IMR-90 (cell line): ENCODE measurements around the gene ETV6. TPM values are rescaled to one million over a fixed set of nuclear protein-coding genes. Genes with fewer than 3 reads are reported as not detected.

Source experiments
- ATAC-seq: fragments of 200-7000 bp; cut with Tn5 transposase; 2 replicates; pipeline ENCODE4 v1.9.1; 2020; ENCODE audit warnings: low read depth, mild to moderate bottlenecking, moderate library complexity
- BruUV-seq: library from RNA; stranded (reverse); fragments of 400-500 nt; replicated peaks from 2 replicates; lab custom pipeline; 2021; lab: Mats Ljungman, UMichigan
- CTCF ChIA-PET: fragments of 300-600 bp; formaldehyde crosslinking; extraction: SDS; loops from one replicate; lab custom pipeline; 2021; ENCODE audit warnings: antibody characterized with exemption; lab: Yijun Ruan, JAX
- POLR2A ChIA-PET: fragments of 300-600 bp; sonication (Branson Sonifier 250); formaldehyde crosslinking; loops from one replicate; lab custom pipeline; 2022; ENCODE audit warnings: antibody characterized with exemption; ENCODE audit not compliant: unreplicated experiment; lab: Charles Lee
- DNase-seq: peaks from one replicate; pipeline ENCODE4 v3.0.0; 2013
- H2AFZ ChIP-seq: replicated peaks from 2 replicates; pipeline ENCODE3; 2013; ENCODE audit warnings: low read length, mild to moderate bottlenecking; ENCODE audit not compliant: poor library complexity
- H2AK5ac ChIP-seq: 2 replicates; pipeline ENCODE4 v1.6.1; 2013; ENCODE audit warnings: low read depth, low read length, inconsistent platforms
- H2AK9ac ChIP-seq: replicated peaks from 2 replicates; pipeline ENCODE3; 2013; ENCODE audit warnings: mild to moderate bottlenecking, low read depth, low read length, moderate library complexity; ENCODE audit not compliant: poor library complexity
- H2BK120ac ChIP-seq: 2 replicates; pipeline ENCODE4 v1.6.1; 2013; ENCODE audit warnings: low read depth, low read length, inconsistent platforms
- H2BK15ac ChIP-seq: 3 replicates; pipeline ENCODE4 v1.6.1; 2013; ENCODE audit warnings: low read depth, low read length, inconsistent platforms
- H2BK20ac ChIP-seq: 2 replicates; pipeline ENCODE4 v1.6.1; 2013; ENCODE audit warnings: low read depth, mild to moderate bottlenecking, inconsistent platforms, low read length, moderate library complexity
- H2BK5ac ChIP-seq: 2 replicates; pipeline ENCODE4 v1.6.1; 2013; ENCODE audit warnings: mild to moderate bottlenecking, low read depth, low read length, inconsistent platforms; ENCODE audit not compliant: poor library complexity, severe bottlenecking
- H3K14ac ChIP-seq: replicated peaks from 2 replicates; pipeline ENCODE4 v1.6.1; 2013; ENCODE audit warnings: low read depth, low read length, inconsistent platforms
- H3K18ac ChIP-seq: 2 replicates; pipeline ENCODE4 v1.6.1; 2013; ENCODE audit warnings: low read depth, low read length, control low read depth
- H3K23ac ChIP-seq: 2 replicates; pipeline ENCODE4 v1.6.1; 2013; ENCODE audit warnings: low read depth, low read length, inconsistent platforms
- H3K27ac ChIP-seq: 2 replicates; pipeline ENCODE4 v1.5.1; 2013; ENCODE audit warnings: mild to moderate bottlenecking, control low read depth, low read length; ENCODE audit not compliant: insufficient read depth
- H3K27me3 ChIP-seq: 2 replicates; pipeline ENCODE4 v1.6.1; 2013; ENCODE audit warnings: low read length; ENCODE audit not compliant: control insufficient read depth, insufficient read depth
- H3K36me3 ChIP-seq: 2 replicates; pipeline ENCODE4 v1.6.1; 2013; ENCODE audit warnings: low read length, mixed read lengths; ENCODE audit not compliant: control insufficient read depth, insufficient read depth
- H3K4ac ChIP-seq: 2 replicates; pipeline ENCODE4 v1.6.1; 2013; ENCODE audit warnings: low read depth, low read length, inconsistent platforms
- H3K4me1 ChIP-seq: 2 replicates; pipeline ENCODE4 v1.6.1; 2013; ENCODE audit warnings: low read length, mixed read lengths; ENCODE audit not compliant: control insufficient read depth, insufficient read depth
- H3K4me2 ChIP-seq: 2 replicates; pipeline ENCODE4 v1.6.1; 2013; ENCODE audit warnings: low read depth, mild to moderate bottlenecking, control low read depth, low read length, moderate library complexity
- H3K4me3 ChIP-seq: 2 replicates; pipeline ENCODE4 v1.5.1; 2013; ENCODE audit warnings: low read depth, mild to moderate bottlenecking, control low read depth, low read length, moderate library complexity; ENCODE audit not compliant: insufficient read depth
- H3K56ac ChIP-seq: 2 replicates; pipeline ENCODE4 v1.6.1; 2013; ENCODE audit warnings: low read length, inconsistent platforms; ENCODE audit not compliant: insufficient read depth; ENCODE audit errors: extremely low read depth
- H3K79me1 ChIP-seq, 2 experiments: 2 replicates each; pipeline ENCODE4 v1.6.1; 2013; ENCODE audit warnings: low read length in 2 of 2, inconsistent platforms in 1 of 2, low read depth in 1 of 2
- H3K9ac ChIP-seq: 2 replicates; pipeline ENCODE4 v1.6.1; 2013; ENCODE audit warnings: low read depth, low read length, control low read depth
- H3K9me1 ChIP-seq: 2 replicates; pipeline ENCODE4 v1.6.1; 2013; ENCODE audit warnings: low read length, inconsistent platforms; ENCODE audit not compliant: insufficient read depth
- H3K9me3 ChIP-seq: 2 replicates; pipeline ENCODE4 v1.6.1; 2013; ENCODE audit warnings: low read length; ENCODE audit not compliant: control insufficient read depth, insufficient read depth
- H4K20me1 ChIP-seq: 2 replicates; pipeline ENCODE4 v1.6.1; 2013; ENCODE audit warnings: low read length, inconsistent platforms; ENCODE audit not compliant: insufficient read depth
- H4K5ac ChIP-seq: 2 replicates; pipeline ENCODE4 v1.6.1; 2013; ENCODE audit warnings: mild to moderate bottlenecking, low read depth, low read length, control low read depth
- H4K8ac ChIP-seq, 2 experiments: 2 replicates each; pipeline ENCODE4 v1.6.1; 2013; ENCODE audit warnings: low read depth in 2 of 2, low read length in 2 of 2, control low read depth in 1 of 2, inconsistent platforms in 1 of 2
- H4K91ac ChIP-seq: 2 replicates; pipeline ENCODE4 v1.6.1; 2013; ENCODE audit warnings: low read depth, low read length, inconsistent platforms; ENCODE audit not compliant: insufficient read depth
- BHLHE40 ChIP-seq: fragments of 150-350 bp; IDR thresholded peaks from 2 replicates; pipeline ENCODE4 v1.6.1; 2016; ENCODE audit warnings: mild to moderate bottlenecking, low read depth, low read length
- CEBPB ChIP-seq: IDR thresholded peaks from 2 replicates; pipeline ENCODE4 v1.6.1; 2012; ENCODE audit warnings: low read depth, low read length, improper control_type of control experiment
- CHD1 ChIP-seq: IDR thresholded peaks from 2 replicates; pipeline ENCODE4 v1.6.1; 2012; ENCODE audit warnings: low read depth, low read length, improper control_type of control experiment
- FOS ChIP-seq: fragments of 150-350 bp; IDR thresholded peaks from 2 replicates; pipeline ENCODE4 v1.6.1; 2016; ENCODE audit warnings: low read depth, low read length
- MAZ ChIP-seq: IDR thresholded peaks from 2 replicates; pipeline ENCODE4 v1.6.1; 2012; ENCODE audit warnings: low read depth, mild to moderate bottlenecking, low read length, improper control_type of control experiment, moderate library complexity, borderline replicate concordance
- POLR2A ChIP-seq: IDR thresholded peaks from 2 replicates; pipeline ENCODE4 v1.6.1; 2012; ENCODE audit warnings: mild to moderate bottlenecking, low read depth, low read length
- RAD21 ChIP-seq: IDR thresholded peaks from 2 replicates; pipeline ENCODE4 v1.6.1; 2012; ENCODE audit warnings: low read length, improper control_type of control experiment
- RFX5 ChIP-seq: IDR thresholded peaks from 2 replicates; pipeline ENCODE4 v1.8.0; 2012; ENCODE audit warnings: low read depth, mild to moderate bottlenecking, low read length, moderate library complexity
- WGBS, 2 experiments: methylation state at CpG; one replicate each; pipeline versions ENCODE4 v1.1.5 to v1.1.7; 2013; ENCODE audit warnings: missing lambda C conversion rate in 2 of 2; ENCODE audit not compliant: insufficient read length in 1 of 2; ENCODE audit errors: extremely low coverage in 2 of 2; 5-methylcytosine and 5-hydroxymethylcytosine counted together
- dilution Hi-C: fragments of 300-500 bp; cut with HindIII; formaldehyde crosslinking; loops from one replicate; pipeline ENCODE4 v1.14.3; 2018; ENCODE audit warnings: low sequenced_read_pairs; ENCODE audit not compliant: unreplicated experiment
- in situ Hi-C: fragments of 300-500 bp; cut with MboI; formaldehyde crosslinking; loops from 3 replicates; pipeline ENCODE4 v1.14.3; 2019; ENCODE audit warnings: low sequenced_read_pairs, inconsistent platforms, mixed read lengths
- intact Hi-C: fragments of 100-400 bp; cut with micrococcal nuclease; formaldehyde crosslinking; loops from 2 replicates; pipeline ENCODE4 v1.10.0; 2022
- polyA plus RNA-seq, 3 experiments: library from polyadenylated mRNA; depleted of rRNA; stranded (reverse); fragments of >200 nt; gene quantifications; 2 replicates each; pipeline ENCODE4 v1.2.3, GENCODE V29; 2012; ENCODE audit warnings: low replicate concordance in 1 of 3
- total RNA-seq: library from RNA; depleted of rRNA; stranded (reverse); fragments of >200 nt; gene quantifications from 2 replicates; pipeline ENCODE4 v1.2.3, GENCODE V29; 2012
- TF ChIP-seq, protein P1 (sequence below): fragments of 150-350 bp; IDR thresholded peaks from 2 replicates; pipeline ENCODE4 v1.6.1; 2017; ENCODE audit warnings: mild to moderate bottlenecking, antibody characterized with exemption, low read length, low read depth
- TF ChIP-seq, protein P2 (sequence below): fragments of 150-350 bp; IDR thresholded peaks from 2 replicates; pipeline ENCODE4 v1.6.1; 2016; ENCODE audit warnings: low read depth, mild to moderate bottlenecking, low read length, moderate library complexity, borderline replicate concordance
- TF ChIP-seq, protein P3 (sequence below): conservative IDR thresholded peaks from 2 replicates; pipeline ENCODE4 v1.5.1; 2012; ENCODE audit warnings: mild to moderate bottlenecking, low read depth, low read length, improper control_type of control experiment

Gene ETV6
- total and polyA plus RNA-seq, 2 of the 4 experiments (the other 2 are of a cell fraction): 8.4 to 9.9 TPM

DNA sequence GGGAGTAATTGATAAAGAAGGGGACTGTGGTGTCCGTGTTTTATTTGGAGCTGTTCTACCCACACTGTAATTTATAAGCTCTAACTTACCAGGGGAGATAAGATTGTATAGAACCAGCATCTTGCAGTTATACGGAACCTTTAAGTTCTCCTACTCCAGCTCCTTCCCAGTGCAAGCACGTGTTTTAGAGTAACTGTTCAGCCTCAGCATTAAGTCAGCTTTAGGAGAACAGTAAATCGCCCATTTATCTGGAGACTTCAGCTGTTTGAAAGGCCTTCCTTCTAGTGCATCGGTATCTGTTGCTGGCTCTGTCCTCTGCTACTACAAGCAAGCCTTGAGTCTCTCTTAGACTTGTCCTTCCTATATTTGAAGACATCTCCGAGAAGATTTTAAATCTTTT, 95.6 kb downstream of the ETV6 start:
- H4K5ac ChIP-seq: no peak overlapping the region
- H3K9me1 ChIP-seq: peaks cover 17% of the 10 kb centered on the region
- WGBS, 2 experiments: 93% methylated on average over 3 of the region's 6 CpGs; no CpG with 5 or more reads in 1 of the 2 experiments
- H2BK5ac ChIP-seq: no peak overlapping the region
- no peak overlapping the region for H2BK15ac ChIP-seq
- no peak for ATAC-seq
- no peak overlapping the region for H3K27ac ChIP-seq
- no peak overlapping the region for H3K56ac ChIP-seq
- intact Hi-C loops (no loop called here), in situ Hi-C loops (no loop called here), dilution Hi-C loops (no loop called here)
- no peak overlapping the region for H2AFZ ChIP-seq
- H3K4me3 ChIP-seq: no peak overlapping the region
- peaks cover 10% of the 10 kb centered on the region for H3K4me1 ChIP-seq
- no peak overlapping the region for H2AK5ac ChIP-seq
- peaks cover 51 to 81% of the 10 kb centered on the region in 2 experiments for H3K79me1 ChIP-seq
- TF ChIP-seq BHLHE40: no peak
- TF ChIP-seq, protein P1, sequence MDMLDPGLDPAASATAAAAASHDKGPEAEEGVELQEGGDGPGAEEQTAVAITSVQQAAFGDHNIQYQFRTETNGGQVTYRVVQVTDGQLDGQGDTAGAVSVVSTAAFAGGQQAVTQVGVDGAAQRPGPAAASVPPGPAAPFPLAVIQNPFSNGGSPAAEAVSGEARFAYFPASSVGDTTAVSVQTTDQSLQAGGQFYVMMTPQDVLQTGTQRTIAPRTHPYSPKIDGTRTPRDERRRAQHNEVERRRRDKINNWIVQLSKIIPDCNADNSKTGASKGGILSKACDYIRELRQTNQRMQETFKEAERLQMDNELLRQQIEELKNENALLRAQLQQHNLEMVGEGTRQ: no peak
- TF ChIP-seq RFX5: no peak
- no peak for TF ChIP-seq FOS
- no peak for TF ChIP-seq POLR2A
- no peak for TF ChIP-seq RAD21
- TF ChIP-seq, protein P2, sequence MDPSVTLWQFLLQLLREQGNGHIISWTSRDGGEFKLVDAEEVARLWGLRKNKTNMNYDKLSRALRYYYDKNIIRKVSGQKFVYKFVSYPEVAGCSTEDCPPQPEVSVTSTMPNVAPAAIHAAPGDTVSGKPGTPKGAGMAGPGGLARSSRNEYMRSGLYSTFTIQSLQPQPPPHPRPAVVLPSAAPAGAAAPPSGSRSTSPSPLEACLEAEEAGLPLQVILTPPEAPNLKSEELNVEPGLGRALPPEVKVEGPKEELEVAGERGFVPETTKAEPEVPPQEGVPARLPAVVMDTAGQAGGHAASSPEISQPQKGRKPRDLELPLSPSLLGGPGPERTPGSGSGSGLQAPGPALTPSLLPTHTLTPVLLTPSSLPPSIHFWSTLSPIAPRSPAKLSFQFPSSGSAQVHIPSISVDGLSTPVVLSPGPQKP: no peak
- no peak for TF ChIP-seq CEBPB
- TF ChIP-seq MAZ: no peak
- no peak for TF ChIP-seq CHD1
- TF ChIP-seq, protein P3, sequence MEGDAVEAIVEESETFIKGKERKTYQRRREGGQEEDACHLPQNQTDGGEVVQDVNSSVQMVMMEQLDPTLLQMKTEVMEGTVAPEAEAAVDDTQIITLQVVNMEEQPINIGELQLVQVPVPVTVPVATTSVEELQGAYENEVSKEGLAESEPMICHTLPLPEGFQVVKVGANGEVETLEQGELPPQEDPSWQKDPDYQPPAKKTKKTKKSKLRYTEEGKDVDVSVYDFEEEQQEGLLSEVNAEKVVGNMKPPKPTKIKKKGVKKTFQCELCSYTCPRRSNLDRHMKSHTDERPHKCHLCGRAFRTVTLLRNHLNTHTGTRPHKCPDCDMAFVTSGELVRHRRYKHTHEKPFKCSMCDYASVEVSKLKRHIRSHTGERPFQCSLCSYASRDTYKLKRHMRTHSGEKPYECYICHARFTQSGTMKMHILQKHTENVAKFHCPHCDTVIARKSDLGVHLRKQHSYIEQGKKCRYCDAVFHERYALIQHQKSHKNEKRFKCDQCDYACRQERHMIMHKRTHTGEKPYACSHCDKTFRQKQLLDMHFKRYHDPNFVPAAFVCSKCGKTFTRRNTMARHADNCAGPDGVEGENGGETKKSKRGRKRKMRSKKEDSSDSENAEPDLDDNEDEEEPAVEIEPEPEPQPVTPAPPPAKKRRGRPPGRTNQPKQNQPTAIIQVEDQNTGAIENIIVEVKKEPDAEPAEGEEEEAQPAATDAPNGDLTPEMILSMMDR: no peak
- H2AK9ac ChIP-seq: no peak overlapping the region
- no peak overlapping the region for H3K9ac ChIP-seq
- H4K91ac ChIP-seq: no peak overlapping the region
- no peak overlapping the region for H2BK120ac ChIP-seq
- H3K36me3 ChIP-seq: no peaks in the 10 kb centered on the region
- no peak overlapping the region for H3K4me2 ChIP-seq
- no peaks in the 10 kb centered on the region for H3K9me3 ChIP-seq
- no peak overlapping the region for H4K8ac ChIP-seq
- no peak overlapping the region; the same call in 1 of the 2 replicates for H2BK20ac ChIP-seq
- ChIA-PET POLR2A (no interaction called here), CTCF (no interaction called here)
- peaks cover 23% of the 10 kb centered on the region for H4K20me1 ChIP-seq
- no peaks in the 10 kb centered on the region for H3K27me3 ChIP-seq
- no peak overlapping the region for H3K14ac ChIP-seq
- no TSS peak for BruUV-seq
- no peak overlapping the region for H3K18ac ChIP-seq
- DNase-seq: no peak
- no peak overlapping the region for H3K4ac ChIP-seq
- H3K23ac ChIP-seq: no peak overlapping the region
